ENCODE data around the gene MICAL2. TPM values are rescaled to one million over a fixed set of nuclear protein-coding genes. Genes with fewer than 3 reads are reported as not detected.

Gene MICAL2
- total and polyA plus RNA-seq, 2 of the 8 experiments (the other 6 are each of a cell fraction or from before 2014, with no cell fraction given): 1.3 to 4.1 TPM

- no peak overlapping the region for H4K5ac ChIP-seq (ENCODE audit: insufficient read length, low read depth, low read length)
- no peaks in the 10 kb centered on the region for H4K20me1 ChIP-seq (replicated peaks in 1 of 2; ENCODE audit: control insufficient read depth in 1 of 2, insufficient read depth in 2 of 2, low read length in 2 of 2)
- ChIA-PET POLR2A (ENCODE audit: partially characterized antibody) (no interaction called here), CTCF (ENCODE audit: partially characterized antibody) (interaction anchor here (1.0 to 1.8 kb wide), 3 partner anchors 8 to 91 kb away, joined by 3 to 8 read pairs (median 4); no protein-coding TSS in a partner anchor)
- H3K4me1 ChIP-seq (replicated peaks in 1 of 4; ENCODE audit: control insufficient read depth in 3 of 4, insufficient read depth in 4 of 4, low read length in 3 of 4): peaks cover 0 to 5% (median 0%) of the 10 kb centered on the region in 4 experiments; a peak in 2 of 7 replicates
- no peak overlapping the region for H4K8ac ChIP-seq (ENCODE audit: extremely low read depth, insufficient read depth, low read length)
- H3K4me2 ChIP-seq (ENCODE audit: insufficient read depth in 1 of 2, low read depth in 2 of 2, low read length in 2 of 2): no peak overlapping the region
- H3K79me1 ChIP-seq (ENCODE audit: low read depth, low read length): no peaks in the 10 kb centered on the region
- no peak for DNase-seq (ENCODE audit: low read depth in 1 of 2, low spot score in 2 of 2)
- H3K23me2 ChIP-seq (ENCODE audit: low read depth, low read length): no peaks in the 10 kb centered on the region
- H3K9me3 ChIP-seq (ENCODE audit: insufficient read depth in 2 of 2, low read depth in 1 of 2, low read length in 1 of 2): no peaks in the 10 kb centered on the region
- TF ChIP-seq GABPA (IDR thresholded peaks at IDR 0.05; ENCODE audit: borderline replicate concordance, insufficient read depth, low read length) (no peak), BCL11A (IDR thresholded peaks at IDR 0.05; ENCODE audit: low read depth in 2 of 2, low read length in 2 of 2) (no peak), FOSL1 (IDR thresholded peaks at IDR 0.05; ENCODE audit: insufficient read depth, low read depth, low read length) (no peak), HDAC2 (IDR thresholded peaks at IDR 0.05; ENCODE audit: borderline replicate concordance in 1 of 2, low read depth in 2 of 2, low read length in 2 of 2) (no peak)
- H2BK12ac ChIP-seq (ENCODE audit: low read depth, low read length): no peak overlapping the region
- H2BK20ac ChIP-seq (ENCODE audit: low read length): no peak overlapping the region
- no peak overlapping the region for H3K56ac ChIP-seq (replicated peaks; ENCODE audit: insufficient read length, low read depth, low read length)
- H3K23ac ChIP-seq (ENCODE audit: insufficient read length): no peak overlapping the region
- H2AFZ ChIP-seq (ENCODE audit: low read length): no peak overlapping the region
- H2AK5ac ChIP-seq (ENCODE audit: low read depth, low read length): no peak overlapping the region
- H3K14ac ChIP-seq (ENCODE audit: insufficient read length): no peak overlapping the region
- WGBS, 2 experiments (ENCODE audit: extremely low coverage in 1 of 2, insufficient coverage in 1 of 2, insufficient read length in 1 of 2, insufficient replicate concordance in 2 of 2, low coverage in 1 of 2, low lambda C conversion rate in 2 of 2, missing lambda C conversion rate in 1 of 2): 93% methylated on average over 10 of the region's 10 CpGs; no CpG with 5 or more reads in 1 of the 2 experiments
- H4K91ac ChIP-seq (replicated peaks; ENCODE audit: insufficient read length, low read length): no peak overlapping the region
- no peak overlapping the region for H3K9ac ChIP-seq (replicated peaks in 1 of 4; ENCODE audit: extremely low read depth in 1 of 4, low read depth in 3 of 4, low read length in 3 of 4)
- no peak overlapping the region for H2BK120ac ChIP-seq (replicated peaks; ENCODE audit: low read depth, low read length)
- no peaks in the 10 kb centered on the region for H3K27me3 ChIP-seq (replicated peaks in 1 of 4; ENCODE audit: control insufficient read depth in 3 of 4, extremely low read depth in 1 of 4, insufficient read depth in 3 of 4, low read length in 3 of 4)
- no peaks in the 10 kb centered on the region; a peak in 1 of 8 replicates for H3K36me3 ChIP-seq (ENCODE audit: control insufficient read depth in 2 of 4, insufficient read depth in 4 of 4, low read length in 3 of 4)
- FAIRE-seq: no peak
- H3K27ac ChIP-seq (ENCODE audit: low read depth, low read length): no peak overlapping the region
- no peaks in the 10 kb centered on the region for H3K79me2 ChIP-seq (ENCODE audit: control insufficient read depth in 1 of 2, insufficient read depth in 2 of 2, low read length in 2 of 2)
- no peak overlapping the region for H2BK15ac ChIP-seq (ENCODE audit: low read length)
- no peak overlapping the region for H3K18ac ChIP-seq (ENCODE audit: extremely low read depth, low read length)
- no peak overlapping the region for H2BK5ac ChIP-seq (ENCODE audit: low read depth, low read length)
- no peak overlapping the region for H3K4ac ChIP-seq (replicated peaks; ENCODE audit: insufficient read length, low read depth, low read length)
- no peak overlapping the region for H3K4me3 ChIP-seq (ENCODE audit: extremely low read depth in 1 of 4, insufficient read depth in 2 of 4, low read depth in 3 of 4, low read length in 4 of 4)
These were observed 105.7 kb downstream of the MICAL2 start for GRCh38 chr11:12216041-12216451.

Data from H1 (cell line).